Lung (tissue), 12 donors: ENCODE results near the gene ZFHX2. TPM values are rescaled to one million over a fixed set of nuclear protein-coding genes. Genes with fewer than 3 reads are reported as not detected.

ENCODE experiments used
- ATAC-seq: fragments of 200-7000 bp; cut with Tn5 transposase; one replicate; pipeline ENCODE4 v1.9.1; 2020; ENCODE audit warnings: moderate number of reproducible peaks; ENCODE audit not compliant: insufficient read depth, low FRiP score
- DNase-seq, 3 donors: peaks; one replicate each; pipeline ENCODE4 v3.0.0-alpha.2; 2013 to 2017
- H3K27ac ChIP-seq, 2 donors: one replicate each; pipeline ENCODE4 v1.5.1; 2013; ENCODE audit warnings: mild to moderate bottlenecking in 2 of 2, moderate library complexity in 2 of 2, control low read depth in 1 of 2, inconsistent platforms in 1 of 2, low read depth in 1 of 2, low read length in 1 of 2
- H3K27me3 ChIP-seq, 3 donors: one replicate each; pipeline ENCODE4 v1.5.1; 2013; ENCODE audit warnings: low read length in 2 of 3; ENCODE audit not compliant: control insufficient read depth in 3 of 3, insufficient read depth in 3 of 3
- H3K36me3 ChIP-seq, 4 donors: one replicate each; pipeline ENCODE4 v1.5.1; 2013; ENCODE audit warnings: low read length in 4 of 4, mild to moderate bottlenecking in 1 of 4, moderate library complexity in 1 of 4; ENCODE audit not compliant: control insufficient read depth in 4 of 4, insufficient read depth in 4 of 4
- H3K4me1 ChIP-seq, 5 donors: one replicate each; pipeline ENCODE4 v1.5.1; 2013; ENCODE audit warnings: low read length in 5 of 5, mild to moderate bottlenecking in 2 of 5, moderate library complexity in 1 of 5; ENCODE audit not compliant: control insufficient read depth in 5 of 5, insufficient read depth in 5 of 5
- H3K4me3 ChIP-seq: one replicate; pipeline ENCODE4 v1.5.1; 2013; ENCODE audit warnings: mild to moderate bottlenecking, control low read depth, moderate library complexity
- H3K9ac ChIP-seq, 2 donors: one replicate each; pipeline ENCODE4 v1.5.1; 2013; ENCODE audit warnings: low read length in 2 of 2, control low read depth in 1 of 2; ENCODE audit not compliant: insufficient read depth in 1 of 2
- H3K9me3 ChIP-seq, 4 donors: one replicate each; pipeline ENCODE4 v1.5.1; 2013; ENCODE audit warnings: low read length in 3 of 4, mild to moderate bottlenecking in 1 of 4, moderate library complexity in 1 of 4; ENCODE audit not compliant: control insufficient read depth in 4 of 4, insufficient read depth in 3 of 4
- WGBS, 2 donors: extraction: QIAGEN DNeasy Blood & Tissue Kit; methylation state at CpG; one replicate each; pipeline ENCODE4 v1.1.7; 2013; 5-methylcytosine and 5-hydroxymethylcytosine counted together
- polyA plus RNA-seq, 2 donors: library from polyadenylated mRNA; stranded (reverse); fragments of 200-250 nt; gene quantifications; one replicate each; pipeline ENCODE4 v1.2.1, GENCODE V29; 2013
- total RNA-seq, 2 donors: library from RNA; depleted of rRNA in 1 of 2; stranded (reverse); fragments of >200 nt in 1 of 2; gene quantifications; one replicate each; pipeline ENCODE4 v1.2.1, GENCODE V29; 2014 to 2021
- TF ChIP-seq, protein P1 (sequence below): IDR thresholded peaks from 2 replicates; pipeline ENCODE4 v1.5.1; 2012; ENCODE audit warnings: mild to moderate bottlenecking; ENCODE audit errors: control extremely low read depth, extremely low read depth
- donor health status: control.
- donor health status: control.
- donor health status: Bipolar disorder and iron deficiency.
- donor health status: healthy.
- donor health status: DM: yes; HTN: yes; CAD: no.

The ZFHX2 gene
- total and polyA plus RNA-seq, 4 donors: 0.50 to 4.5 (median 0.75) TPM

DNA sequence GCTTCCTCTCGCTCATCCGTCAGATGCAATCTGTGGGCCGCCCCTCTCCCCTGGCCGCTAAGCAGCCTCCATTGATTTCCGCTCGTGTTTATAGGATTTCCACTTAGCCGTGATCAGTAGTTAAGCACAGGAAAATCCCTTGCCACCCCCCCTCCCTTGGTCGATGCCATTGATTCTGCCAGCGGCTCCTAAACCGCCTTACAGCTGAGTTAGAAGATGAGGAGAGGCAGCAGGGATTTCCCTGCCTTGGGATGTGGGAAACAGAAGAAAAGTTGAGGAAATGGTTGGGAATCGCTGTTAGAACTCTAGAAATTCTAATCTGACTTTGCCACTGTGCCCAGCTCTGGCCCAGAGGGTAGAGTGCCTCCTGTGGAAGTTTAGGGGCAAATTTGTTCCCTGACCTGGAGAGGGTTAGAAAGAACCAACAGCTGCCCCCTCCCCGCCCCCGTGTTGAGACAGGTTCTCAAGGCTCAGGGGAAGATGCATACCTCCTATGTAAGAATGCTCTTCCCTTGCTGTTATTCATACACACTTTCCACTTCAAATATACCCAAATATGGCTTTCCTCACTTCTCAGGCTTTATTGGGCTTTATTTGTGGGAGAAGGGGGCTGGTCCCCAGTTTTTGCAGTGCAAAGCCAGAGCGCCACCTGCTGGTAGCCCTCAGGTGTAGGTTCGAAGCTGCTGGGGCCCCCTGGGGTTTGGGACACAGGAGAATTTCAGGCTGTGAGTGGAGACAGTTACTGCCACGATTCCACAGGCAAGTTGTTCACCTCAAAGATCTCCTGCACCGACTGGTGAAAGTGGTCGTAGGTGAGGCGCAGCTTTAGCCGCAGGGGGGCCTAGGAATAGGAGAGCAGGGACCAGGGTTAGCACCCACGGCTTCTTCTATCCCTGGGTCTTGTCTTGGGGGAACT lies 7.7 kb upstream of the ZFHX2 start:
- ATAC-seq (no peak), DNase-seq (peak in 1 of 3 donors; percentile 33)
- WGBS, 2 donors: 80 to 82% methylated on average over 21 of the region's 21 CpGs
- H3K9ac ChIP-seq: no peak overlapping the region
- no peaks in the 10 kb centered on the region for H3K9me3 ChIP-seq
- H3K27ac ChIP-seq: no peak overlapping the region
- no peaks in the 10 kb centered on the region for H3K27me3 ChIP-seq
- H3K4me3 ChIP-seq: no peak overlapping the region
- TF ChIP-seq, protein P1, sequence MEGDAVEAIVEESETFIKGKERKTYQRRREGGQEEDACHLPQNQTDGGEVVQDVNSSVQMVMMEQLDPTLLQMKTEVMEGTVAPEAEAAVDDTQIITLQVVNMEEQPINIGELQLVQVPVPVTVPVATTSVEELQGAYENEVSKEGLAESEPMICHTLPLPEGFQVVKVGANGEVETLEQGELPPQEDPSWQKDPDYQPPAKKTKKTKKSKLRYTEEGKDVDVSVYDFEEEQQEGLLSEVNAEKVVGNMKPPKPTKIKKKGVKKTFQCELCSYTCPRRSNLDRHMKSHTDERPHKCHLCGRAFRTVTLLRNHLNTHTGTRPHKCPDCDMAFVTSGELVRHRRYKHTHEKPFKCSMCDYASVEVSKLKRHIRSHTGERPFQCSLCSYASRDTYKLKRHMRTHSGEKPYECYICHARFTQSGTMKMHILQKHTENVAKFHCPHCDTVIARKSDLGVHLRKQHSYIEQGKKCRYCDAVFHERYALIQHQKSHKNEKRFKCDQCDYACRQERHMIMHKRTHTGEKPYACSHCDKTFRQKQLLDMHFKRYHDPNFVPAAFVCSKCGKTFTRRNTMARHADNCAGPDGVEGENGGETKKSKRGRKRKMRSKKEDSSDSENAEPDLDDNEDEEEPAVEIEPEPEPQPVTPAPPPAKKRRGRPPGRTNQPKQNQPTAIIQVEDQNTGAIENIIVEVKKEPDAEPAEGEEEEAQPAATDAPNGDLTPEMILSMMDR: peak; percentile 45
- peaks cover 0 to 10% (median 4%) of the 10 kb centered on the region in 5 donors for H3K4me1 ChIP-seq
- peaks cover 0 to 29% (median 19%) of the 10 kb centered on the region in 4 donors for H3K36me3 ChIP-seq

DNA sequence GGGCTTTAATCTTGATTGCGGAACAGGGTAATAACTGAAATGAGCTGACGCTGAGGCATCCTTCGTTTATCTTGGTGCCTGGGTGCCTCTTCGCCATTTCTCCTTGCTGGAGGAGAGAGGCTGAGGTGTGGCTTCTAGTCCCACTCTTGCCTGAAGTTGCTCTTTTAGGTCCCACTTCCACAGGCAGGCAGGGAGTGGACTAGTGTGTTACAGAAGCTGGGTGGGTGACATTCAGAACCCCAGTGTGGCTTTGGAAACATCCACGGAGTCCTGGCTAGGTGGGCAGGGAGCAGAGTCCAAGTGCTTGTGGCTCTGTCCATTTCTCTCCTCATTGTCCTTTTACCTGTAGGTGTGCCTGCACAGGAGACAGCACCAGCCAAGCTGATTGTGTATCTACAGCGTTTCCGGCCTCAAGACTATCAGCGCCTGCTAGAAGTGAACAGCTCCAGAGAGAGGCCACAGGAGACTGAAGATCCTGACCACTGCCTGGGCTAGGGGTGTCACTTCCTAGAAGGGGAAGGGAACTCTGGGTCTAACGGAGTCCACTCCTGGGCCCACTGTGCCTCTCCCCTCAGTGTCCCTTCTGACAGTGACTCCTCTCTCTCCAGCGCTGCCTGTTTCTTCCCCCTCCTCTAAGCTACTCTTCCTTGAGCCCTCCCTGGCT lies 6.9 kb upstream of the ZFHX2 start:
- ATAC-seq: no peak
- 88 to 90% methylated on average over 10 of the region's 10 CpGs for WGBS, 2 donors
- Histone ChIP-seq H3K9ac (no peak overlapping the region), H3K4me1 (peaks cover 0 to 10% (median 4%) of the 10 kb centered on the region in 5 donors), H3K9me3 (no peaks in the 10 kb centered on the region), H3K4me3 (no peak overlapping the region), H3K36me3 (peaks cover 0 to 26% (median 17%) of the 10 kb centered on the region in 4 donors), H3K27me3 (no peaks in the 10 kb centered on the region), H3K27ac (no peak overlapping the region)
- no peak for DNase-seq
- TF ChIP-seq, protein P1: no peak

DNA sequence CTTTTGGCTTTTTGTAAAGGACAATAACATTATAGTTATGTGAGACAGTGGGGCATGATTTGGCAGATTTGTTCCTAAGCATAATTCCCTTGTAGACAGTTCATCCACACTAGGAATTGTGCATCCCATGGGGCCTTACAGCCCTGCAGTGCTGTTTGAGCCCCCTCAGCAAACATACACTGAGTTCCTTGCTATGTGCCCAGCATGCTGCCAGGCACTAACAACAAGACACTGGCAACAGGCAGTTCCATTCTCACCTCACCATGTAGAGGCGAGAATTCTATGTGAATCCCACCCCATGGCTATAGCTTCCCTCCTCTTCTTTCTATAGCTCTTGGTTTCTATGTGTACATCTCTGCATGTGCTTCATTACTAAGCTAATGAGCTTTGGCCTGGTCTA lies 6.4 kb upstream of the ZFHX2 start:
- 95% methylated on average over 1 of the region's 1 CpG for WGBS, 2 donors
- no peak overlapping the region for H3K4me3 ChIP-seq
- DNase-seq: no peak
- H3K4me1 ChIP-seq: peaks cover 0 to 10% (median 4%) of the 10 kb centered on the region in 5 donors
- H3K36me3 ChIP-seq: peaks cover 0 to 26% (median 14%) of the 10 kb centered on the region in 4 donors
- ATAC-seq: no peak
- no peak overlapping the region for H3K9ac ChIP-seq
- no peaks in the 10 kb centered on the region for H3K9me3 ChIP-seq
- H3K27me3 ChIP-seq: no peaks in the 10 kb centered on the region
- no peak overlapping the region for H3K27ac ChIP-seq
- TF ChIP-seq, protein P1: no peak
